ENCODE measurements around the gene CEPT1. TPM values are rescaled to one million over a fixed set of nuclear protein-coding genes. Genes with fewer than 3 reads are reported as not detected.

CEPT1 gene
- total RNA-seq, 1 donor from 2014 or later: 127 TPM

GRCh38 chr1:111163363-111163762 is 23.3 kb downstream of the CEPT1 start:
- TF ChIP-seq CTCF (IDR thresholded peaks at IDR 0.05; ENCODE audit: unreplicated experiment): no peak
- peaks cover 29% of the 10 kb centered on the region for H3K36me3 Mint-ChIP-seq (ENCODE audit: low read depth, unreplicated experiment)
- no peaks in the 10 kb centered on the region for H3K27me3 Mint-ChIP-seq (ENCODE audit: unreplicated experiment)
- no peak overlapping the region for H3K4me3 Mint-ChIP-seq (ENCODE audit: unreplicated experiment)
- no peaks in the 10 kb centered on the region for H3K9me3 Mint-ChIP-seq (ENCODE audit: unreplicated experiment)
- H3K4me1 Mint-ChIP-seq (ENCODE audit: unreplicated experiment): peaks cover 40% of the 10 kb centered on the region
- no peak for DNase-seq (ENCODE audit: low spot score)
- no peak overlapping the region for H3K27ac Mint-ChIP-seq (ENCODE audit: unreplicated experiment)

- Mint-ChIP-seq H3K27me3 (ENCODE audit: unreplicated experiment) (no peaks in the 10 kb centered on the region), H3K36me3 (ENCODE audit: low read depth, unreplicated experiment) (peaks cover 25% of the 10 kb centered on the region), H3K9me3 (ENCODE audit: unreplicated experiment) (no peaks in the 10 kb centered on the region), H3K4me1 (ENCODE audit: unreplicated experiment) (peaks cover 35% of the 10 kb centered on the region), H3K4me3 (ENCODE audit: unreplicated experiment) (no peak overlapping the region), H3K27ac (ENCODE audit: unreplicated experiment) (no peak overlapping the region)
- no peak for TF ChIP-seq CTCF (IDR thresholded peaks at IDR 0.05; ENCODE audit: unreplicated experiment)
- DNase-seq (ENCODE audit: low spot score): no peak
These were observed 24.1 kb downstream of the CEPT1 start for GRCh38 chr1:111164151-111164550.

GRCh38 chr1:111172463-111172862 is 32.4 kb downstream of the CEPT1 start:
- TF ChIP-seq CTCF (IDR thresholded peaks at IDR 0.05; ENCODE audit: unreplicated experiment): no peak
- Mint-ChIP-seq H3K27ac (ENCODE audit: unreplicated experiment) (no peak overlapping the region), H3K4me1 (ENCODE audit: unreplicated experiment) (peaks cover 2% of the 10 kb centered on the region), H3K9me3 (ENCODE audit: unreplicated experiment) (no peaks in the 10 kb centered on the region), H3K27me3 (ENCODE audit: unreplicated experiment) (no peaks in the 10 kb centered on the region), H3K4me3 (ENCODE audit: unreplicated experiment) (no peak overlapping the region), H3K36me3 (ENCODE audit: low read depth, unreplicated experiment) (peaks cover 33% of the 10 kb centered on the region)
- DNase-seq (ENCODE audit: low spot score): no peak

- Mint-ChIP-seq H3K27me3 (ENCODE audit: unreplicated experiment) (no peaks in the 10 kb centered on the region), H3K4me3 (ENCODE audit: unreplicated experiment) (peak overlapping the region; percentile 57), H3K27ac (ENCODE audit: unreplicated experiment) (no peak overlapping the region), H3K9me3 (ENCODE audit: unreplicated experiment) (no peaks in the 10 kb centered on the region), H3K36me3 (ENCODE audit: low read depth, unreplicated experiment) (peaks cover 31% of the 10 kb centered on the region), H3K4me1 (ENCODE audit: unreplicated experiment) (peaks cover 6% of the 10 kb centered on the region)
- no peak for TF ChIP-seq CTCF (IDR thresholded peaks at IDR 0.05; ENCODE audit: unreplicated experiment)
- no peak for DNase-seq (ENCODE audit: low spot score)
These were observed 34.0 kb downstream of the CEPT1 start for GRCh38 chr1:111174070-111174469.

GRCh38 chr1:111175349-111175748 is 35.3 kb downstream of the CEPT1 start:
- no peak overlapping the region for H3K27ac Mint-ChIP-seq (ENCODE audit: unreplicated experiment)
- H3K4me3 Mint-ChIP-seq (ENCODE audit: unreplicated experiment): no peak overlapping the region

More at GRCh38 chr1:111175349-111175748, 35.3 kb downstream of the CEPT1 start:
- DNase-seq (ENCODE audit: low spot score): no peak
- H3K27me3 Mint-ChIP-seq (ENCODE audit: unreplicated experiment): no peaks in the 10 kb centered on the region
- no peak for TF ChIP-seq CTCF (IDR thresholded peaks at IDR 0.05; ENCODE audit: unreplicated experiment)
- H3K4me1 Mint-ChIP-seq (ENCODE audit: unreplicated experiment): peaks cover 18% of the 10 kb centered on the region
- H3K9me3 Mint-ChIP-seq (ENCODE audit: unreplicated experiment): no peaks in the 10 kb centered on the region
- peaks cover 30% of the 10 kb centered on the region for H3K36me3 Mint-ChIP-seq (ENCODE audit: low read depth, unreplicated experiment)
